HCT116 (cell line): Measurements from ENCODE around the gene KRT85. TPM values are rescaled to one million over a fixed set of nuclear protein-coding genes. Genes with fewer than 3 reads are reported as not detected.

Experiments
- ATAC-seq: fragments of 200-7000 bp; cut with Tn5 transposase; 2 replicates; pipeline ENCODE4 v1.9.1; 2020; ENCODE audit warnings: mild to moderate bottlenecking, moderate library complexity
- BruUV-seq: library from RNA; stranded (reverse); fragments of 400-500 nt; replicated peaks from 2 replicates; lab custom pipeline; 2021; lab: Mats Ljungman, UMichigan
- CTCF ChIA-PET: fragments of 300-600 bp; sonication (Branson Sonifier 250); formaldehyde crosslinking; loops from one replicate; lab custom pipeline; 2021; ENCODE audit warnings: antibody characterized with exemption; lab: Charles Lee
- POLR2A ChIA-PET: fragments of 300-600, 350-600 bp; sonication (Branson Sonifier 250); formaldehyde crosslinking; loops from one replicate; lab custom pipeline; 2021; ENCODE audit warnings: antibody characterized with exemption; lab: Charles Lee
- RAD21 ChIA-PET, 2 experiments: fragments of 300-600 bp; sonication (Branson Sonifier 250); formaldehyde crosslinking; loops; one replicate each; lab custom pipeline; 2023; ENCODE audit warnings: low total read pairs in 2 of 2; ENCODE audit not compliant: uncharacterized antibody in 2 of 2, unreplicated experiment in 2 of 2, low non-redundant PET in 1 of 2; lab: Charles Lee
- DNase-seq: peaks from one replicate; pipeline ENCODE4 v3.0.0-alpha.2; 2010; ENCODE audit warnings: low read depth, low spot score
- H2AFZ ChIP-seq: fragments of 200-600 bp; shearing (Covaris generic), sonication (generic); 2 replicates; pipeline ENCODE4 v1.6.1; 2017; ENCODE audit warnings: low read depth, mixed run types, mixed read lengths, antibody characterized with exemption, low read length; ENCODE audit not compliant: poor library complexity, severe bottlenecking
- H3K27ac ChIP-seq: 2 replicates; pipeline ENCODE4 v1.5.1; 2012; ENCODE audit warnings: low read depth, low read length
- H3K27me3 ChIP-seq: fragments of 200-600 bp; sonication (generic); 2 replicates; pipeline ENCODE4 v1.6.1; 2016; ENCODE audit warnings: mixed run types, low read length, mixed read lengths; ENCODE audit not compliant: insufficient read depth
- H3K36me3 ChIP-seq, 2 experiments: fragments of 200-500 bp in 1 of 2; fragments of 200-600 bp in 1 of 2; sonication (Bioruptor generic) in 1 of 2; sonication (generic) in 1 of 2; 2 replicates each; pipeline versions ENCODE4 v1.5.1 to v1.6.1; 2014 to 2016; ENCODE audit warnings: low read length in 2 of 2, inconsistent platforms in 1 of 2, mixed read lengths in 1 of 2, mixed run types in 1 of 2; ENCODE audit not compliant: insufficient read depth in 2 of 2, control insufficient read depth in 1 of 2
- H3K4me1 ChIP-seq, 2 experiments: fragments of 200-600 bp in 1 of 2; sonication (generic) in 1 of 2; 2 replicates each; pipeline versions ENCODE4 v1.5.1 to v1.6.1; 2012 to 2017; ENCODE audit warnings: low read length in 2 of 2, inconsistent platforms in 1 of 2, mild to moderate bottlenecking in 1 of 2, mixed read lengths in 1 of 2, mixed run types in 1 of 2, moderate library complexity in 1 of 2; ENCODE audit not compliant: insufficient read depth in 2 of 2, control insufficient read depth in 1 of 2
- H3K4me2 ChIP-seq: fragments of 200-600 bp; sonication (generic); 2 replicates; pipeline ENCODE4 v1.6.1; 2017; ENCODE audit warnings: mixed run types, low read length, mixed read lengths
- H3K4me3 ChIP-seq, 2 experiments: fragments of 200-600 bp in 1 of 2; sonication (generic) in 1 of 2; replicated peaks in 1 of 2; 2 replicates each; pipeline ENCODE4 v1.5.1; 2011 to 2016; ENCODE audit warnings: low read length in 2 of 2, control low read depth in 1 of 2, low read depth in 1 of 2, mild to moderate bottlenecking in 1 of 2, mixed read lengths in 1 of 2, mixed run types in 1 of 2
- H3K79me2 ChIP-seq: fragments of 200-600 bp; sonication (generic); 2 replicates; pipeline ENCODE4 v1.6.1; 2017; ENCODE audit warnings: mild to moderate bottlenecking, mixed run types, low read length, moderate library complexity, mixed read lengths; ENCODE audit not compliant: insufficient read depth
- H3K9ac ChIP-seq: fragments of 200-600 bp; sonication (generic); 2 replicates; pipeline ENCODE4 v1.6.1; 2016; ENCODE audit warnings: low read length, mixed read lengths
- H3K9me2 ChIP-seq: fragments of 200-600 bp; sonication (generic), shearing (Covaris generic); 2 replicates; pipeline ENCODE4 v1.6.1; 2017; ENCODE audit warnings: mixed run types, mild to moderate bottlenecking, moderate library complexity; ENCODE audit not compliant: insufficient read depth
- H3K9me3 ChIP-seq, 2 experiments: fragments of 200-500 bp in 1 of 2; fragments of 200-600 bp in 1 of 2; sonication (Bioruptor generic) in 1 of 2; sonication (generic) in 1 of 2; 2 replicates each; pipeline ENCODE4 v1.6.1; 2014 to 2017; ENCODE audit warnings: low read length in 2 of 2, mixed read lengths in 2 of 2, inconsistent platforms in 1 of 2, low read depth in 1 of 2, mild to moderate bottlenecking in 1 of 2, mixed run types in 1 of 2, moderate library complexity in 1 of 2; ENCODE audit not compliant: control insufficient read depth in 1 of 2, insufficient read depth in 1 of 2
- H4K20me1 ChIP-seq: fragments of 200-600 bp; sonication (generic), shearing (Covaris generic); 2 replicates; pipeline ENCODE4 v1.6.1; 2017; ENCODE audit warnings: mixed run types, mild to moderate bottlenecking, moderate library complexity; ENCODE audit not compliant: insufficient read depth
- ATF3 ChIP-seq: IDR thresholded peaks from 2 replicates; pipeline ENCODE4 v1.6.1; 2012
- CEBPB ChIP-seq: IDR thresholded peaks from 2 replicates; pipeline ENCODE4 v1.6.1; 2012; ENCODE audit warnings: low read depth
- EGR1 ChIP-seq: IDR thresholded peaks from 2 replicates; pipeline ENCODE4 v1.6.1; 2012; ENCODE audit warnings: low read depth
- EZH2 ChIP-seq: fragments of 200-600 bp; sonication (generic); IDR thresholded peaks from 2 replicates; pipeline ENCODE4 v1.6.1; 2017; ENCODE audit warnings: antibody characterized with exemption, mixed run types
- EZH2phosphoT487 ChIP-seq: fragments of 200-600 bp; IDR thresholded peaks from 2 replicates; pipeline ENCODE4 v1.6.1; 2018; ENCODE audit warnings: antibody characterized with exemption, borderline replicate concordance
- FOSL1 ChIP-seq: IDR thresholded peaks from 2 replicates; pipeline ENCODE4 v1.6.1; 2012; ENCODE audit warnings: low read depth
- MAX ChIP-seq: IDR thresholded peaks from 2 replicates; pipeline ENCODE4 v1.6.1; 2012
- POLR2A ChIP-seq: IDR thresholded peaks from 2 replicates; pipeline ENCODE4 v1.7.0; 2011; ENCODE audit warnings: borderline replicate concordance; ENCODE audit not compliant: insufficient read depth, insufficient read length; ENCODE audit errors: extremely low read depth
- RAD21 ChIP-seq: IDR thresholded peaks from 2 replicates; pipeline ENCODE4 v1.6.1; 2012; ENCODE audit warnings: low read depth, mild to moderate bottlenecking
- SRF ChIP-seq: IDR thresholded peaks from 2 replicates; pipeline ENCODE4 v1.6.1; 2012; ENCODE audit warnings: low read depth
- TCF7L2 ChIP-seq: IDR thresholded peaks from 2 replicates; pipeline ENCODE4 v1.7.0; 2011; ENCODE audit warnings: borderline replicate concordance, inconsistent platforms; ENCODE audit not compliant: insufficient read depth, insufficient read length; ENCODE audit errors: extremely low read depth
- YY1 ChIP-seq: IDR thresholded peaks from 2 replicates; pipeline ENCODE4 v1.6.1; 2011; ENCODE audit warnings: low read length, low read depth, moderate library complexity, mild to moderate bottlenecking; ENCODE audit not compliant: insufficient replicate concordance; ENCODE audit errors: extremely low read depth
- ZFX ChIP-seq: fragments of 450-650 bp; IDR thresholded peaks from 2 replicates; pipeline ENCODE4 v1.6.1; 2017
- ZNF274 ChIP-seq: fragments of 200-500 bp; sonication (Bioruptor generic); IDR thresholded peaks from 2 replicates; pipeline ENCODE4 v1.6.1; 2014; ENCODE audit warnings: mild to moderate bottlenecking, low read depth, low read length, inconsistent platforms
- intact Hi-C: fragments of 100-400 bp; cut with micrococcal nuclease; formaldehyde crosslinking; loops from 2 replicates; pipeline ENCODE4 v1.10.0; 2022
- total RNA-seq: library from RNA; stranded (reverse); gene quantifications from one replicate; pipeline ENCODE4 v1.2.1, GENCODE V29; 2021; ENCODE audit not compliant: unreplicated experiment

The KRT85 gene
- total RNA-seq, 1 experiment from 2014 or later: not detected

DNA sequence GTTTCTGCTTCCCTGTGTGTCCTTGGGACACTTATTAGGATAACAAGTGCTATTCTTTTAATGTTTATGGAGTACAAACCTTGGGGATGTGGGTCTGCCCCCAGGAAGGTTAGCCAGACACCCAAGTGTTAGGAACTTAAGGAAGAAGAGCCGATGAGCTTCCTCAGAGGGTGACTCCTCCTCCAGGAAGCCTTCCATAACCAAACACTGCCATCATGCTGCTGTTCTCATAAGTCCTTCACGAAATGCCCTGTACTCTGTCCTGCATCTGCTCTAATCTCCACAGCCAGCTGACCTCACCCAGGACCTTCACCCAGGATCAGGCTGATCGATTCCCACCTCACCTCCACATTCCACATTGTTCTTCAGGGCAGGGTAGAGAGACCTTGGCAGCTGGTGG, 1.2 kb upstream of the KRT85 start:
- ATAC-seq (no peak), DNase-seq (no peak)
- no peaks in the 10 kb centered on the region for H3K27me3 ChIP-seq
- peaks cover 0 to 2% of the 10 kb centered on the region in 2 experiments; a peak in 1 of 4 replicates for H3K4me1 ChIP-seq
- no peak overlapping the region for H2AFZ ChIP-seq
- no peaks in the 10 kb centered on the region for H3K79me2 ChIP-seq
- H3K4me3 ChIP-seq: no peak overlapping the region
- no peak overlapping the region for H3K27ac ChIP-seq
- no peaks in the 10 kb centered on the region for H4K20me1 ChIP-seq
- no peaks in the 10 kb centered on the region for H3K9me2 ChIP-seq
- ChIA-PET CTCF (interaction anchor here (1.0 to 1.4 kb wide), 2 partner anchors 224 to 502 kb away, joined by 3 to 6 read pairs; no protein-coding TSS in a partner anchor), POLR2A (no interaction called here), RAD21 (no interaction called here)
- intact Hi-C loops: no loop called here
- no TSS peak for BruUV-seq
- no peaks in the 10 kb centered on the region for H3K9me3 ChIP-seq
- no peak overlapping the region for H3K9ac ChIP-seq
- TF ChIP-seq ZFX: no peak
- TF ChIP-seq EZH2phosphoT487: no peak
- no peak for TF ChIP-seq FOSL1
- TF ChIP-seq YY1: no peak
- no peak for TF ChIP-seq ZNF274
- TF ChIP-seq CEBPB: no peak
- no peak for TF ChIP-seq MAX
- TF ChIP-seq TCF7L2: no peak
- no peak for TF ChIP-seq RAD21
- TF ChIP-seq EGR1: no peak
- no peak for TF ChIP-seq EZH2
- no peaks in the 10 kb centered on the region for H3K36me3 ChIP-seq
- H3K4me2 ChIP-seq: no peak overlapping the region

DNA sequence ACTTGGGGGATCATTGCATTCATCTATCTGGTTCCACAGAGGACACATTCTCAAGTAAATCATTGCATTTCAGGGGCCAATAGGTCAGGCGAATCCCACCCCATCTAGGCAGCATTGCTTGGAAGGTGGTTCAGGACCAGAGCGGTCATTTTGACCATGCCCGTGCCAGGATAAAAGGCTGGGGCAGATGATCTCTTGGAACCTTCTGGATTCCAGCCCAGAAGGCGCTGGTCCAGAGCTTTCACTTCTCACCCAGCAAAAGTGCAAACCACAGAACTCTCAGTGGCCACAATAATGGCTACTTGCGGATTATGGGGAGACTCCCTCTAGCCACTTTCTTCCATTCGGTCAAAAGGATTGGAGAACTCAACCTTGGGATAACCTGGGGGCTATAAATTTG, 595 bp upstream of the KRT85 start:
- H3K4me2 ChIP-seq: no peak overlapping the region
- no peaks in the 10 kb centered on the region for H3K9me3 ChIP-seq
- TF ChIP-seq FOSL1 (no peak), YY1 (no peak), SRF (no peak), POLR2A (no peak), TCF7L2 (no peak), RAD21 (no peak), EGR1 (no peak), ATF3 (no peak)
- DNase-seq: no peak
- H2AFZ ChIP-seq: no peak overlapping the region
- ATAC-seq: no peak
- no peaks in the 10 kb centered on the region for H3K79me2 ChIP-seq
- H3K9me2 ChIP-seq: no peaks in the 10 kb centered on the region
- H3K4me3 ChIP-seq: no peak overlapping the region
- H3K27ac ChIP-seq: no peak overlapping the region
- H3K36me3 ChIP-seq: no peaks in the 10 kb centered on the region
- H3K9ac ChIP-seq: no peak overlapping the region
- no TSS peak for BruUV-seq
- H3K4me1 ChIP-seq: peaks cover 0 to 2% of the 10 kb centered on the region in 2 experiments; a peak in 1 of 4 replicates
- POLR2A ChIA-PET: no interaction called here
- H4K20me1 ChIP-seq: no peaks in the 10 kb centered on the region
- RAD21 ChIA-PET: no interaction called here
- H3K27me3 ChIP-seq: no peaks in the 10 kb centered on the region
- CTCF ChIA-PET: interaction anchor here (1.4 kb wide), 1 partner anchor 503 kb away, joined by 6 read pairs; no protein-coding TSS in a partner anchor
- intact Hi-C loops: no loop called here
